BJ (cell line): Measurements from ENCODE around the gene PPP4R2. TPM values are rescaled to one million over a fixed set of nuclear protein-coding genes. Genes with fewer than 3 reads are reported as not detected.

ENCODE experiments used
- CTCF ChIA-PET: fragments of 350-600 bp; formaldehyde crosslinking; extraction: SDS; loops from one replicate; lab custom pipeline; 2021; ENCODE audit warnings: antibody characterized with exemption, inconsistent platforms; lab: Yijun Ruan, JAX
- POLR2A ChIA-PET: fragments of 300-600 bp; sonication (Branson Sonifier 250); formaldehyde crosslinking; extraction: SDS; loops from one replicate; lab custom pipeline; 2021; ENCODE audit warnings: antibody characterized with exemption; lab: Charles Lee
- DNase-seq: peaks from one replicate; pipeline ENCODE4 v3.0.0-alpha.2; 2011; ENCODE audit warnings: low read depth
- H3K27me3 ChIP-seq: 2 replicates; pipeline ENCODE4 v1.6.0; 2011; ENCODE audit warnings: low read length; ENCODE audit not compliant: control insufficient read depth, insufficient read depth
- H3K36me3 ChIP-seq: 2 replicates; pipeline ENCODE4 v1.5.1; 2011; ENCODE audit warnings: low read length; ENCODE audit not compliant: control insufficient read depth, insufficient read depth
- H3K4me3 ChIP-seq: 2 replicates; pipeline ENCODE4 v1.5.1; 2011; ENCODE audit warnings: low read depth, mild to moderate bottlenecking, control low read depth, low read length
- polyA plus RNA-seq: library from polyadenylated mRNA; depleted of rRNA; stranded (reverse); fragments of >200 nt; gene quantifications from 2 replicates; pipeline ENCODE4 v1.2.3, GENCODE V29; 2011
- TF ChIP-seq, protein P1 (sequence below): IDR thresholded peaks from 2 replicates; pipeline ENCODE4 v1.5.1; 2011; ENCODE audit warnings: low read depth, mild to moderate bottlenecking, control low read depth, inconsistent platforms, low read length, moderate library complexity; ENCODE audit not compliant: insufficient read depth

The PPP4R2 gene
- polyA plus RNA-seq, 1 experiment, result 9.8 TPM

DNA sequence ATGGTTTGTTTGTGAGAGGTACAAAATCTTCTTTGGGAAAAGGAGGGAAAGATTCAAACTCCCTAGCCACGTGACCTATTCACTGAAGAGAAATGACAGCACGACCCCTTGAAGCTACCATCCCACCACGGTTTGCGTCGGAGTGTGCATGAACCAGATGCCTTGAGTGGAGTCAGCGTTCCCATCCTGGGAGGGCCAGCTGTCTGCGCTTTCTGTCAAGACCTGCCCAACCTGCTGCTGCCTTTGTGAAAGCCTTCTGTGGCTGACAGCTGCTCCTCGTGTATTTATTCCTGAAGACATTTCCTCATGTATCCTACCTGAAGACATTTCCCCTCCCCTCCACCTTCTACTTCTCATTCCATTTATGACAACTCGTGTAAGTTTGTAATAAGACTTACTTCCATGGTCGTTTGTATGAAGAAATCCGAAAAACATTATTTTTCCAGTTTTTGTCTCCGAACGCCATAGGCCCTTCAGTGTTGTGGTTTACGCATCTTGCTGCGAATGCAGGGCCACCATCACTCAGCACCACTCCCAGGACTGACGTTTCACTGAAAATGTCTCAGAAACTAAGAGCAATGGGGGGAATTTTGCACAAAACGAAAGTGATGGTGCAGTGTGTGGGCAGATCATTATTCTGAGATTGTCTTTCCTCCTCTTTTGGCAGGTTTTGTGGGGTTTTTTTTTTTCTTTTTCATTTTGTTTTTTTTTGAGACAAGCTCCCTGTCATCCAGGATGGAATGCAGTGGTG is 83.8 kb downstream of the PPP4R2 start:
- Histone ChIP-seq H3K4me3 (no peak overlapping the region), H3K36me3 (no peaks in the 10 kb centered on the region), H3K27me3 (no peaks in the 10 kb centered on the region)
- ChIA-PET CTCF (interaction anchor here (1.2 kb wide), 1 partner anchor 1350 kb away, joined by 3 read pairs; no protein-coding TSS in a partner anchor), POLR2A (no interaction called here)
- TF ChIP-seq, protein P1, sequence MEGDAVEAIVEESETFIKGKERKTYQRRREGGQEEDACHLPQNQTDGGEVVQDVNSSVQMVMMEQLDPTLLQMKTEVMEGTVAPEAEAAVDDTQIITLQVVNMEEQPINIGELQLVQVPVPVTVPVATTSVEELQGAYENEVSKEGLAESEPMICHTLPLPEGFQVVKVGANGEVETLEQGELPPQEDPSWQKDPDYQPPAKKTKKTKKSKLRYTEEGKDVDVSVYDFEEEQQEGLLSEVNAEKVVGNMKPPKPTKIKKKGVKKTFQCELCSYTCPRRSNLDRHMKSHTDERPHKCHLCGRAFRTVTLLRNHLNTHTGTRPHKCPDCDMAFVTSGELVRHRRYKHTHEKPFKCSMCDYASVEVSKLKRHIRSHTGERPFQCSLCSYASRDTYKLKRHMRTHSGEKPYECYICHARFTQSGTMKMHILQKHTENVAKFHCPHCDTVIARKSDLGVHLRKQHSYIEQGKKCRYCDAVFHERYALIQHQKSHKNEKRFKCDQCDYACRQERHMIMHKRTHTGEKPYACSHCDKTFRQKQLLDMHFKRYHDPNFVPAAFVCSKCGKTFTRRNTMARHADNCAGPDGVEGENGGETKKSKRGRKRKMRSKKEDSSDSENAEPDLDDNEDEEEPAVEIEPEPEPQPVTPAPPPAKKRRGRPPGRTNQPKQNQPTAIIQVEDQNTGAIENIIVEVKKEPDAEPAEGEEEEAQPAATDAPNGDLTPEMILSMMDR, result no peak
- DNase-seq, result no peak

DNA sequence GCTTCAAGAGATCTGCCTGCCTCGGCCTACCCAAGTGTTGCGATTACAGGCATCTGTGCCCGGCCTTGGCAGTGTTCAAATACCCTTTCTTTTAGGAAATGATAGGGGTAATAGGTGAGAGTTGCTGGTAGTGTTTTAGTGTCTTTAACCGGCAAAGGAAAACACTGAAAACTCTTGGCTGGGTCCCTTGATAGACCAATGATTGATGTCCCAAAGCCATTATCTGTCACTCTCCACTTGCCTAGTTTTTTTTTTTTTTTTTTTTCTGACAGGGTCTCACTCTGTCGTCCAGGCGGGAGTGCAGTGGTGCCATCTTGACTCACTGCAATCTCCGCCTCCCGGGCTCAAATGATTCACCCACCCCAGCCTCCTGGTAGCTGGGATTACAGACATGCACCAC is 84.5 kb downstream of the PPP4R2 start:
- POLR2A ChIA-PET, result no interaction called here
- CTCF ChIA-PET, result interaction anchor here (0.7 kb wide), 1 partner anchor 233 kb away, joined by 3 read pairs; the partner anchor contains the start of gene SHQ1

GRCh38 chr3:73084170-73084569 is 87.6 kb downstream of the PPP4R2 start:
- CTCF ChIA-PET, result interaction anchor here (4.5 kb wide), 1 partner anchor 235 kb away, joined by 35 read pairs; the partner anchor contains the start of gene SHQ1
- TF ChIP-seq, protein P1, result no peak
- H3K27me3 ChIP-seq, result no peaks in the 10 kb centered on the region
- H3K36me3 ChIP-seq, result no peaks in the 10 kb centered on the region
- POLR2A ChIA-PET, result no interaction called here
- no peak for DNase-seq
- H3K4me3 ChIP-seq, result no peak overlapping the region

More for the DNA sequence above, 84.5 kb downstream of the PPP4R2 start:
- H3K27me3 ChIP-seq, result no peaks in the 10 kb centered on the region
- no peak overlapping the region for H3K4me3 ChIP-seq
- TF ChIP-seq, protein P1, result no peak
- no peaks in the 10 kb centered on the region for H3K36me3 ChIP-seq
- DNase-seq, result no peak

DNA sequence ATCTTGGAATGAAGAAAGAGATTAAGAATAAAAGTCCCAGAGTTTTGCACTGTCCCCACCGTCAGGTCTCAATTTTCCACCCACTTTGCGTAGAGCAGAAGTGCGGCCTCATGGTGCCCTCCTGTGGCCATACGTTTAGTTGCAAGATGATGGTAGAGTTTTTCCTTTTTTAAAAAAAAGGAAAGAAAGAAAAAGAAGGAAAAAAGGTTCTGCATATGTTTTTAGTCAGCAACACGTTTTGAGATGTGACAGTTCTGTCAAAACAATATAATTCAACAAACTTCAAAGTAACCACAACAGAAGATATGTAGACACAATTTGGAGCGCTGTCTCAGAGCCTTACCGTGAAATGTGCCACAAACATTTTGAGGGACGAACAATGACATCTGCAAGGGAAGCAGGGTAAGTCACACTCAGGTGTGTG is 89.5 kb downstream of the PPP4R2 start:
- H3K36me3 ChIP-seq, result no peaks in the 10 kb centered on the region
- ChIA-PET POLR2A (no interaction called here), CTCF (interaction anchor here (0.6 to 4.5 kb wide), 19 partner anchors 10 to 1357 kb away, joined by 3 to 35 read pairs (median 4); partner anchors contain the start of gene SHQ1)
- H3K4me3 ChIP-seq, result no peak overlapping the region
- no peak for DNase-seq
- H3K27me3 ChIP-seq, result no peaks in the 10 kb centered on the region
- TF ChIP-seq, protein P1, result peak; percentile 70

- Histone ChIP-seq H3K4me3 (no peak overlapping the region), H3K27me3 (0 out of 2 replicates have a peak, but pooled peaks cover 3% of the 10 kb centered on the region), H3K36me3 (no peaks in the 10 kb centered on the region)
- POLR2A ChIA-PET, result no interaction called here
- CTCF ChIA-PET, result no interaction called here
- TF ChIP-seq, protein P1, result no peak
- DNase-seq, result no peak
Measured at GRCh38 chr3:73094129-73094528, 97.5 kb downstream of the PPP4R2 start.
